GM19468 (cell line): ENCODE data around the gene CERS4.
A peak's percentile ranks its signal among the peaks of the same experiment; 100 is the strongest.
"Not testable (repeated sequence)": the region's sequence is repeated elsewhere in the genome, so short reads cannot be mapped to it uniquely, and the experiment has no call there.

Source experiments
- ATAC-seq: cut with Tn5 transposase; IDR thresholded peaks from one replicate; pipeline ENCODE4 v1.9.1; 2021; ENCODE audit warnings: mild to moderate bottlenecking, moderate library complexity, moderate number of reproducible peaks; ENCODE audit not compliant: unreplicated experiment; ENCODE audit errors: extremely low read depth

Gene CERS4

DNA sequence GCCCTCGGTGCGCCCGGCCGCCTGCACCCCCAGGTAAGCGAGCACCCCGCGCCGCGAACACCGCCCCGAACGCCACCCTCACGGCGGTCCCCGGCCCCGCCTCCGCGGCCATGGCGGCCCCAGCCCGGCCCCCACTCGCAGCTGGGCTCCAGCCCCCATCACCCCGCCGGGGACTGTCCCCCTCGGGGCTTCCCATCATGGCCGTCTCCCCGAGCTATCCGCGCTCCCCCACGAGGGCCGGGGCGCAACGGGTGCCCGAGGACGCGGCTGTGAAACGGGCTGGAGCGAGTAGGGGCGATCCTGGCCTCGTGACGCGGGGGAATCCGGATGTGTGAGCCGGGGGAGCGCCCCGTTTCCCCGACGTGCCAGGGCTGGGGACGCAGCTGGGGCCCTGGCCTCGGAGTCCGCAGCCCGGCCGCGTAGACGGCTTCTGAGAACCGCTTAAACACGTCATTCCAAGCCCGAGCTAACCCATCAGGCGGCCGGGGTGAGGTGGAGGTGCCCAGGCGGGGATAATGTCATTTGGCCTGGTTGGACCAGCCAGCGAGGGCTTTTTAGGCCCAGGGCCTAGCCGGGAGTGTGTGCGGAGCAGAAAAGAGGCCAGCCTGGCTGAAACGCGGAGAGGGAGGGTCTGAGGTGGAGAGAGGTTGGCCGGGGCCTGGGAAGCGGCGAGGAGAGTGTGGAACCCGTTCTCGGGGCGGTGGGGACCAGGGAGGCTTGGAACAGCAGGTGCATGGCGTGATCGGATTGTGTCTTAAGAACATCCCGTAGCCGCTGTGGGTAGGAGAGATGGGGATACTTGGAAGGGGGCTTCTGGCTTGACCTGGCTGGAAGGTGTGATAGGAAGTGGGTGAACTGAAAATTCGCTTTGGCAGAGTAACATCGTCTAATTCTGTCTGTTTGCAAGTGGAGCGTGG is 550 bp downstream of the CERS4 start:
- ATAC-seq = peak; percentile 24

DNA sequence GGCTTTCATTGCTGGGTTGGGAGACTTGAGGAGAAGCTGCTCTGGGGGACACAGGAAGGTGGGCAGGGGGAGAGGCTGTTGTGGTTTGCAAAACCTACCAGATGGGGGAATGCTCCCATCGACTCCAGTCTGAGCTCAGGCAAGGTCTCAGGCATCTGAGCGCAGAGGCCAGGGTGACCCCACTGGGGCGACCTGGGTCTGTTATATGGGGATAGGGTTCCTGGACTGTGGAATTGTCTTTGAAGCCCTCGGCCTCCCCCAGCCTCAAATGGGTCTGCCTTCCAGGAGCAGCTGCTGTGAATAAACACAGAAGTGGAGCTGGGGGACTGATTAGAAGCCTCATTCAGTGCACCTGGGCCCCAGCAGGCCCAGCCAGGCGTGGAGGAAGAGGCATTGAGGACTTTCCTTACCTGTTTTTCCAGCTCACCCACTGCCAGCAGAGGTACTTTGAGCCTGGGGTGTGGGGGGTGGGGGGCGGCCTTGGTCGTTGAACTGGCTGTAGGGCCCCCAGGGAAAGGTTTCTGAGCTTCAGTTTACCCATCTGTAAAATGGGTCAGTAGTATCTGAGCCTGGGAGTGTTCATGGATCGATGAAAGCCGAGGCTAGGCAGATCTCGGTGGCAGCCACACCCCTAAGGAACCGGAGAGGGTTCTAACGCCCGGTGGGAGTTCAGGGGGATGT is 1.4 kb downstream of the CERS4 start:
- no peak for ATAC-seq

DNA sequence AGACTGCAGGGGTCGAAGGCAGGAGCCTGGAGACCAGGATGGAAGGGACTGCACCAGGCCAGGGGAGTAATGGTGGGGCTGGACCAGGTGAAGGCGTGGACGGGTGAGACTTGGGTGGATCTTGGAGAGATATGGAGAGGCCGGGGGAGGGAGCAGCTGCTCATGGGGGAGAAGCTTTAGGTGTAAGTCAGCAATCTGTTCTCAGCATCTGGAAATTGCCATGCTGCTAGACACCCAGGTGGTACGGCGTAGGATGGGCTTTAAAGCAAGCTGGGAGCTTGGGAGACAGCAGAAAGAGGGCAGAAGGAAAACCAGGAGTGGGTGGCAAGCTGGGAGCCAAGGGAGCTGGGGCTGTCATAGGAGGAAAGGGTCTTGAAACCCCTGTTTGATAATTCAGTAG is 3.0 kb downstream of the CERS4 start:
- no peak for ATAC-seq

DNA sequence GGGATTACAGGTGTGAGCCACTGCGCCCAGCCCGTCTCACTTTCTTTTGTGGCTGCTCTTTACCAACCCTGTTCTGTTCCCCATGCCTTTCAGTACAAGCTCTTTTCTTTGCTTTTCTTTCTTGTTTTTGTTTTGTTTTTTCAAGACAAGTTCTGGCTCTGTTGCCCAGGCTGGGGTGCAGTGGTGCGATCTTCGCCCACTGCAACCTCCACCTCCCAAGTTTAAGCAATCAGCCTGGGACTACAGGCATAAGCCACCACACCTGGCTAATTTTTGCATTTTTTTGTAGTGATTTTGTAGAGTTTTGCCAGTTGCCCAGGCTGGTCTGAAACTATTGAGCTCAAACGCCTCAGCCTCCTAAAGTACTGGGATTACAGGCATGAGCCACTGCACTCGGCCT is 3.7 kb downstream of the CERS4 start:
- no peak for ATAC-seq

DNA sequence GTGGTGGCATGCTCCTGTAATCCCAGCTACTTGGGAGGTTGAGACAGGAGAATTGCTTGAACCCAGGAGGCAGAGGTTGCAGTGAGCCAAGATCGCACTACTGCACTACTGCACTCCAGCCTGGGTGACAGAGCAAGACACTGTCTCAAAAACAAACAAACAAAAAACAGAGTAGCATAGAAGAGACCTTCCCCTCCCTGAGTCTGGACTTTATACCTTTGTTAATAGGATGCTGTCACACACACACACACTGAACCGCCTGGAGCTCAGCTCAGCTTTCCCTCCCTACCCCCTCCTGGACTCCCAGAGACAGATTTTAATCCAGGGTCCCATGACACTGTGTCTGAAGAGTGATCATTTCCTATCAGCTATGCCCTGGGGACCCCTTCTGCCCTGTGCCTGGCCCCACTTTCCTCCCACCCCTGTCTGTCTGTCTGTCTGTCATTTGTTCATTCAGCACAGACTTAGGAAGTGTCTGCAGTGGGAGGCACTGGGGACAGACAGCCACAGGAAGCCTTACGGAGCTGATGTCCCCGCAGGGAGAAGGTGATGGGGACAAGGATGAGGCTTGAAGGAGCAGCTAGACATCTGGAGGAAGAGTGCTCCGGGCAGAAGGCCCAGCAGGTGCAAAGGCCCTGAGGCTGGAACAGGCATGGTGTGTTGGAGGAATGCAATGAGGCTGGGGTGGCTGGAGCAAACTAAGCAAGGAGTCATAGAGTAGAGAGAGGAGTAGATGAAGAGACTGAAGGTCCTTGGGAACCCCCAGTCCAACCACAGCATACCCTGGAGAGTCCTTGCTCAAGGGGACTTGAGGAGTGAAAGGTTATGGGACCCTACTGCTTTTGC is 4.9 kb downstream of the CERS4 start:
- ATAC-seq = no peak

DNA sequence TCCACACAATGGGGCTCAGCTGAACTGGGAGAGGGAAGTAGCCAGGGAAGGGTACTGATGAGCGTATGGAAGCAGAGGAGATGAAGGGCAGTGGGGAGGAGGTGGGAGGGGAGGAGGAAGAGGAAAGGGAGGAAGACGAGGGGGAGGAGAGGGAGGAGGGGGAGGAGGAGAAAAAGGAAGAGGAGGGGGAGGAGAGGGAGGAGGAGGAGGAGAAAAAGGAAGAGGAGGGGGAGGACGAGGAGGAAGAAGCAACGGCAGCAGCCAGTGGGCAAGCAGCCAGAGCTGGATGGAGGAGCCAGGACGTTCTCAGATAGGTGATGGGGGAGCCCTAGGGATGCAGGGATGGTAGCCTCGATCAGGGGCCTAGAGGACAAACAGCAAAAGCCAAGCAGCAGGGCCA is 5.6 kb downstream of the CERS4 start:
- no peak for ATAC-seq

DNA sequence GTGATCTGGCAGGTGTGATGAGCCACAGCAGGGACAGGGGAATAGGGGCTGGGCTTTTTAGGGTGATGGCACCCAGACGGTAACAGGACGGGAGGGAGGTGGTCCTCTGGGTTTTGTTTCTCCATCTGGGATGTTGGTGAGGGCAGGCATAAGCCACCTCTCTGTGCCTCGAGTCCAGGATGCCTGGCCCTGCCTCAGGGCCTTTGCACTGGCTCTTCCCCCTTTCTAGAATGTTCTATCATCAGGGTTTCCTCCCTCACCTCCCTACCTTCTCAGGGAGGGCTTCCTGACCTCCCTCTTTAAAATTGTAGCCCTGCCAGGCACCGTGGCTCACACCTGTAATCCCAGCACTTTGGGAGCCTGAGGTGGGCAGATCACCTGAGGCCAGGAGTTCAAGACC is 6.6 kb downstream of the CERS4 start:
- ATAC-seq = no peak

DNA sequence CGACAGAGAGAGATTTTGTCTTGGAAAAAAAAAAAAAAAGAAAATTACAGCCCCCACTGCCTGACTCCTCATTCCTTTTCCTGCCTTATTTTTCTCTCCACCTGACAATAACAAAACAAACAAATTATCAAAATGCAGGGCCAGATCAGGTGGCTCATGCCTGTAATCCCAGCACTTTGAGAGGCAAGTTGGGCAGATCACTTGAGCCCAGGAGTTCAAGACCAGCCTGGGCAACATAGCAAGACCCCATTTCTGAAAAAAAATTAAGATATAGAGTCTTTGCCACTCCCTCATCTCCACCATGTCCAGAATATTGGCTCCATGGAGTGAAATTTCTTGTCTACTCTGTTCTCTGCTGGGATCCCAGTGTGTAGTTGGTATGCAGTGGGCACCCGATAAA is 7.2 kb downstream of the CERS4 start:
- no peak for ATAC-seq

DNA sequence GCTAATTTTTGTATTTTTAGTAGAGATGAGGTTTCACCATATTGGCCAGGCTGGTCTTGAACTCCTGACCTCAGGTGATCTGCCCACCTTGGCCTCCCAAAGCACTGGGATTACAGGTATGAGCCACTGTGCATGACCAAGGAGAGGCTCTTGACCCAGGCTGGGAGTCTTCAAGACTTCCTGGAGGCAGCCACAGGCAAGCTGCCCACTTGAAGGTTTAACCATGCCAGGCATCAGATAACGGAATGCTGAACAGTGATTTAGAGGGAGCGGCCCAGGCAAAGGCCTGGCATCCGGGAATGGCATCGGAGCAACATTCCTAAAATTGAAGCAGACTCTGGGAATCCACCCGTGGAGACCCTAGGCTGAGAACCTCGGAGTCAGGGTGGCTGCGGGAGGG is 9.0 kb downstream of the CERS4 start:
- not testable (repeated sequence) for ATAC-seq

DNA sequence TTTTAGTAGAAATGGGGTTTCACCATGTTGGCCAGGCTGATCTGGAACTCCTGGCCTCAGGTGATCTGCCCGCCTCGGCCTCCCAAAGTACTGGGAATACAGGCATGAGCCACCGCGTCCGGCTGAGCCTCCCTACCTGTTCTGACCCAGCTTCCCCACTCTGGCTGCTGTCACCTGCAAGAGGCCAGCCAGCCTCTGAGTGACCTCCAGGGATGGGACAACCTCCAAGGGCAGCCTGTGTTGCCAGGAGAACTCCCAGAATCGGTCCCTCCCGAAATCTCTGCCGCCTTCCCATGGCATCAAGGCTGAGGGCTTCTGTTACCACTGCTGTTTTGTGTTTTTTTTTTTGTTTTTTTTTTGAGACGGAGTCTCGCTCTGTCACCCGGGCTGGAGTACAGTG is 11.3 kb downstream of the CERS4 start:
- no peak for ATAC-seq

DNA sequence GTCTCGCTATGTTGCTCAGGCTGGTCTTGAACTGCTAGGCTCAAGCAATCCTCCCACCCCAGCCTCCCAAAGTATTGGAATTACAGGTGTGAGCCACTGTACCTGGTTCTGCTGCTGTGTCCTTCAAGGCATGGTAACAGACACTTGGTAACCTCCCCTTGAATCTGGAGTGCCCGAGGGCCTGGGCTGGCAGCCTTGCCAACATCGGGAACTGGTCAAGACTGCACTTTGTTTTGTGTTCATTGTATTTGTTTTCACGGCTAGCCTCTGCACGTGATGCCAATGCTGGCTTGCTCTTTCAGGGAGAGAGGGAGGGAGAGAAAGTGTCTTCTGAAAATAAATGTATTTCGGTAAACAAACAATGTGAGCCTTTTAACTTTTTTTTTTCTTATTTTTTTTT is 12.0 kb downstream of the CERS4 start:
- no peak for ATAC-seq

DNA sequence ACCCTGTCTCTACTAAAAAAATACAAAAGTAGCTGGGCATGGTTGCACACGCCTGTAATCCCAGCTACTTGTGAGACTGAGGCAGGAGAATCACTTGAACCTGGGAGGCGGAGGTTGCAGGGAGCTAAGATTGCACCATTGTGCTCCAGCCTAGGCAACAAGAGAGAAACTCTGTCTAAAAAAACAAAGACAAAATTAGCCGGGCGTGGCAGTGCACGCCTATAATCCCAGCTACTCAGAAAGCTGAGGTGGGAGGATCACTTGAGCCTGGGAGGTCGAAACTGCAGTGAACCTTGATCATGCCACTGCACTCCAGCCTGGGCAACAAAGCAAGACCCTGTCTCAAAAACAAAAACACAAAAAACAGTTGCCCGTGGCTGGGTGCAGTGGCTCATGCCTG is 14.3 kb downstream of the CERS4 start:
- not testable (repeated sequence) for ATAC-seq

DNA sequence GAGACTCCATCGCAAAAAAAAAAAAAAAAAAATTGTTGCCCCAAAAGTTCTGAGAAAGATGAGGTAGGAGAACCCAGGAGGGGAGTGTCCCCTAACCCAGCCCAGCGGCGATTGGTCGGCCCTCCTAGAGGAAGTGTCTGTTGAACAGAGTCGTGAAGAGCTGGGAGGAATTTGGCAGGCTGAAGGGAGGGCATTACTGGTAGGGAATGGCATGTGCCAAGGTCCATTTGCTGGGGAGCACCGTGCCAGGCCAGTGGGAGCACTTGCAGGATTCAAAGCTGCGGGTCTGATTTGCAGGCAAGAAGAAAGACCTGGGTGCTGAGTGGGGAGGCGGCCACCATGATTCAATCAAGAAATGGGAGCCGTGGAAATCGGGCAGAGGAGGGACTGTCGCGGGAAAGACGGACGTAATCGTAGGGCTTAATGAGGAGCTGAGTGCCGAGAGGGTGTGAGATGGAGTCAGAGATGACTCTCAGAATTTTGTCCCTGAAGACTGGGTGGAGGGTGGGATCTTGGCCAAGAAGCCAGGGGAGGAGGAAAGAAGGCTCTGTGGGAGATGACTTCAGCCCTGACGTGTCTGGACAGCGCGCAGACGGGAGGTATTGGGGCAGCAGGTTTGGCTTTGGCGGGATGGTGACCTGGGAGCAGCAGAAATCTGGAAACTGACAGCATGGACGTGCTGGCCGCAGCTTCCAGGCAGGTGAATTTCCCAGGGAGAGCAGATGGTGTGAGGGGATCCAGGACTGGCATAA is 15.4 kb downstream of the CERS4 start:
- ATAC-seq = no peak

DNA sequence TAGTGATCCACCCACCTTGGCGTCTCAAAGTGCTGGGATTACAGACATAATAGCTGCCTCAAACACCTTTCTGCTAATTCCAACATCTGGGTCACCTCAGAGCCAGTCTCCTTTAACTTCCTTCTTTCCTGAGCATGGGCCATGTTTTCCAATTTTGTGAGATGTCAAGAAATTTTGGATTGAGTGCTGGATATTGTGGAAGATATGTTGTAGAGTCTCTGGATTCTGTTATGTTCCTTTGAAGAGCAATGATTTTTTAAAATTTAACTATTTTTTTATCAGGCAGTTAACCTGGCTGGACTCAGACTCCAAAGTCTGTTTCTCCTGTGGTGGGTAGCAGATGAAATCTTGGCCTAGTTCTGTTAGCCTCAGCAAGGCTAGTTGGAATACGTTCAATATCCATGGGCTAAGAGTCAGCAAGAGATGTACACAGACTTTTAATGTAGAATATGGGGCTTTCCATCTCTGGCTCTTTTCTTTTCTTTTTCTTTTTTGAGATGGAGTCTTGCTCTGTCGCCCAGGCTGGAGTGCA is 22.0 kb downstream of the CERS4 start:
- no peak for ATAC-seq

DNA sequence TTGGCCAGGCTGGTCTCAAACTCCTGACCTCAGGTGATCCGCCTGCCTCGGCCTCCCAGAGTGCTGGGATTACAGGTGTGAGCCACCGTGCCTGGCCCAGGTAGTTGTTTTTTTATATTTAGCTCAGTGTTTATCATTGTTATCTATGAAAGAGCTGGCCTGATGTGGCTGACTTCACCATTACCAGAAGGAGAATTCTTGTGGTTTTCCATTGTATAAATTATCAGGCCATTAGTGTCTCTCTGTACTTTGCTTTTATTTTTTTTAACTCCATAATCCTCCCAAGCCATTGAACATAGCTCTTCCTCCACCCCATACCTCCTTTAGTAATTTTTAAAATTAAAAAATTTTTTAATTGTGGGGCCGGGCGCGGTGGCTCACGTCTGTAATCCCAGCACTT is 24.2 kb downstream of the CERS4 start:
- ATAC-seq = no peak

DNA sequence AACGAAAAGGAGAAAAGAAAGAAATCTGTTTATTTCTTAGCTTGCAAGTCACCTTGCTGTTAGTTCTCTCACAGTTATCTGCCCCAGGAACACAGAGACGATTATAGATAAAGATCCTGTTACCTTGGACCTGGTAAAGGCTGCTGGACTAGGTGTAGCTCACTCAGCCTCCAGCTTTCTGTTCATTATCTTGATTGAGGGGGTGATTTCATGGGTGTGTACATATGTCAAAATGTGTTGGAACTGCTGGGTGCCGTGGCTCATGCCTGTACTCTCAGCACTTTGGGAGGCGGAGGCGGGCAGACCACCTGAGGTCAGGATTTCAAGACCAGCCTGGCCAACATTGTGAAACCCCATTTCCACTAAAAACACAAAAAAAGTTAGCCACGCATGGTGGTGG is 27.9 kb downstream of the CERS4 start:
- ATAC-seq = no peak

DNA sequence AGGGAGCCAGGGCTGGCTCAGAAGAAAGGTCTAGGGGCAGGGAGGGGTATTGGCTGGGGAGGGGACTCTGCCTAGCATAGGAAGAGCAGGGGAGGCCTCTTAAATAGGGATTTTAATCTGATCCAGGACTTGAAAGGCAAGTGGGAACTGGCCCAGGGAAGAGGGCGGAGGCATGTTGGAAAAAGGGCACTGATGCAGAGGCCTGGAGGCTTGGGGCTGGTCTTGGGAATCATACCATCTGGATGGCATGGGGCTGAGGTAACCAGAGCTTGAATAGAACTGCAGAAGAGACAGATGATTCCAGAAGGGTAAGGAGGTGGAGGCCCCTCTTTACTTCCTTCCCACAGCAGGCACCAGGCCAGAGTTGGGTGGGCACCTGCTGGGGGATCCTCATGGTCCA is 29.1 kb downstream of the CERS4 start:
- ATAC-seq = no peak

DNA sequence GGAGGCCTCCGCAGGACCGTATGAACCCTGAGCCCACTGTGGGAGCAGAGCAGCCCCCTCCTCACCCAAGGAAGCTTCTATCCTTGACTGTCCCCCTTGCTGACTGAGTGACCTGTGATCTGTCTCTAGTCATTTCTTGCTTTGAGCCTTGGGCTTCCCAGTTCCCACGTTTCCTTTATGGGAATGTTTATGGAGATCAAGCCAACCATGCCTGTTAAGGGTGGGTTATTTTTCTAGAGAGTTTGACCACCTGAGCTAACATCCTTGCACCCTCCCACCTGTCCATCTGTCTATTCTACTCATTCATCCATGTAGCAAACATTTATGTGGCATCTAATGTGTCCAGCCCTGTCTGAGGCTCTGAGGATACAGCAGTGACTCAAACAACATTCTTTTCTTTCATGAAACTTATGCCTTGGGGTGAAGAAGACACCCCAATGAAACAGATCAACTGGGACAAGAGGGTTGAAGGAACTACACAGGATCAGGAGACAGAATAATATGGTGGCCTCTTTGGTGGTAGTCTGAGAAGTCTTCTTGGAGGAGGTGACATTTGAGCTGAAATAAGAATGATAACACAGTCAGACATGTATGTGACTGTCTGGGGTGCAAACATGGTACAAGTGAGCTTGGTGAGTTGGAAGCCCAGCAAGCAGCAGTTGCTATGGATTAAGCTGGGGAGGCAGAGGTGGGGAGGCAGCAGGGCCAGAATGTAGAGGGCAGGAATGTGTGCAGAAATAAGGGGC is 30.5 kb downstream of the CERS4 start:
- ATAC-seq = no peak
